Subcutaneous abdominal adipose tissue (tissue), 5 donors: ENCODE data around the gene MIF4GD.

ENCODE experiments used
- H3K27ac ChIP-seq: one replicate; pipeline ENCODE4 v1.7.0; 2013; ENCODE audit warnings: low read depth, mild to moderate bottlenecking, inconsistent platforms, low read length, moderate library complexity
- H3K27me3 ChIP-seq, 5 donors: one replicate each; pipeline ENCODE4 v1.7.0; 2013; ENCODE audit warnings: low read length in 5 of 5, inconsistent platforms in 1 of 5; ENCODE audit not compliant: control insufficient read depth in 5 of 5, insufficient read depth in 4 of 5
- H3K36me3 ChIP-seq, 5 donors: one replicate each; pipeline ENCODE4 v1.7.0; 2013; ENCODE audit warnings: low read length in 5 of 5; ENCODE audit not compliant: control insufficient read depth in 5 of 5, insufficient read depth in 5 of 5
- H3K4me1 ChIP-seq, 5 donors: one replicate each; pipeline ENCODE4 v1.7.0; 2013; ENCODE audit warnings: low read length in 5 of 5, mild to moderate bottlenecking in 3 of 5, moderate library complexity in 1 of 5; ENCODE audit not compliant: control insufficient read depth in 5 of 5, insufficient read depth in 5 of 5
- H3K4me3 ChIP-seq, 5 donors: one replicate each; pipeline ENCODE4 v1.7.0; 2013; ENCODE audit warnings: low read length in 5 of 5, low read depth in 1 of 5
- H3K9ac ChIP-seq, 5 donors: one replicate each; pipeline ENCODE4 v1.7.0; 2013; ENCODE audit warnings: low read length in 5 of 5, mild to moderate bottlenecking in 4 of 5, moderate library complexity in 3 of 5
- H3K9me3 ChIP-seq, 5 donors: one replicate each; pipeline ENCODE4 v1.7.0; 2013; ENCODE audit warnings: low read length in 5 of 5; ENCODE audit not compliant: control insufficient read depth in 5 of 5
- donor health status: healthy.
- donor health status: healthy.
- donor health status: healthy.
- donor health status: healthy.
- donor health status: healthy.

MIF4GD gene

DNA sequence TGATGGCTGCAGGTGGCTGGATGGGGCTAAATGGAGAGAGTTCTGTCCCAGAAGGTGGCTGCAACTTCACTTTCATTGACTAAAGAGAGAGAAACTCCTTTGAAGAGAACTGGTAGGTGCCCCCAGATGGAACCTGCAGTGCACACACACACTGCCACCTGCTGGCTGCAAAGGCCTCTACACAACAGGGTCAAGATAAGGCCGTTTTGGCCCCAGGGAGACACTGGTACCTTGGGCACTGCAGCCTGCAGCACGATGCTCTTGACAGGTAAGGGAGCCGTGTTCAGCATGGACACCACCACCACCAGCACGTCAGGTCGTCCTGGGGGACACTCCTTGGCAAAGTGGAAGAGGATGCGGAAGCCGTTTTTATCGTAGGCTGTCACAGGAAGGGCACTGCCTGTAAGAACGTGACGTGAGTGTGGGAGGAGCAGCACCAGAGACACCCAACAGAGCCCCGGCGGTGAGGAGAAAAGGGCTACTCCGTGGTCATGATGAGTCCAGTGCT is 32.3 kb downstream of the MIF4GD start:
- H3K36me3 ChIP-seq: peaks cover 10 to 97% (median 95%) of the 10 kb centered on the region in 5 donors
- H3K4me1 ChIP-seq: peaks cover 2 to 26% (median 21%) of the 10 kb centered on the region in 5 donors
- no peaks in the 10 kb centered on the region for H3K9me3 ChIP-seq
- no peak overlapping the region for H3K27ac ChIP-seq
- H3K9ac ChIP-seq: no peak overlapping the region
- H3K4me3 ChIP-seq: peak overlapping the region in 1 of 5 donors; percentile 17
- H3K27me3 ChIP-seq: no peaks in the 10 kb centered on the region

DNA sequence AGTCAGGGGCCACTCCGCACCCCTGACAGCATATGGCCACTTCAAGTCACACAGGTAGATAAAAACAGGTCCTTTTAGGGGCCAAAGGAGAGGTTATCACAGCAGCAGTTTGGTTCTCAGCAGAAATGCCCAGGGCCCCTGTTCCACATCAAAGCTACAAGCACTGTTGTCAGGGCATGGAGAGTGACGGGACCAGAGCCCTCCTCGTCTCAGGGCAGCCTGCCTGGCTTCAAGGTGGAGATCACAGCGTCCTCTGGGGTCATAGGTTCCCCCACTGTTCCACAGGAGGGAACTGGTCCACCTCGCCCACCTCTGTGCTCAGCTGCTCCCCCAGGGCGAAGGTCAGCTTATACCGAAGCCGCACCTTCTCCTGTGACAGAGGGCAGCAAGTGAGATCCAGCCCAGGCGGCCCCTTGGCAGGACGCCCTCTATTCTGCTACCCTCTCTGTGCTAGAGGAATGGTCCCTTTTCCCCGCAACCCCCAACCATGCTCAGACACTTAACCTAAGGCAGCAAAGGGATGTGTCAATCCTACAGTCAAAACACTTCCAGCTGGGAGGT is 32.9 kb downstream of the MIF4GD start:
- H3K4me1 ChIP-seq: peaks cover 2 to 26% (median 21%) of the 10 kb centered on the region in 5 donors
- no peaks in the 10 kb centered on the region for H3K9me3 ChIP-seq
- H3K36me3 ChIP-seq: peaks cover 10 to 91% (median 89%) of the 10 kb centered on the region in 5 donors
- no peaks in the 10 kb centered on the region for H3K27me3 ChIP-seq
- no peak overlapping the region for H3K27ac ChIP-seq
- no peak overlapping the region for H3K9ac ChIP-seq
- no peak overlapping the region for H3K4me3 ChIP-seq

DNA sequence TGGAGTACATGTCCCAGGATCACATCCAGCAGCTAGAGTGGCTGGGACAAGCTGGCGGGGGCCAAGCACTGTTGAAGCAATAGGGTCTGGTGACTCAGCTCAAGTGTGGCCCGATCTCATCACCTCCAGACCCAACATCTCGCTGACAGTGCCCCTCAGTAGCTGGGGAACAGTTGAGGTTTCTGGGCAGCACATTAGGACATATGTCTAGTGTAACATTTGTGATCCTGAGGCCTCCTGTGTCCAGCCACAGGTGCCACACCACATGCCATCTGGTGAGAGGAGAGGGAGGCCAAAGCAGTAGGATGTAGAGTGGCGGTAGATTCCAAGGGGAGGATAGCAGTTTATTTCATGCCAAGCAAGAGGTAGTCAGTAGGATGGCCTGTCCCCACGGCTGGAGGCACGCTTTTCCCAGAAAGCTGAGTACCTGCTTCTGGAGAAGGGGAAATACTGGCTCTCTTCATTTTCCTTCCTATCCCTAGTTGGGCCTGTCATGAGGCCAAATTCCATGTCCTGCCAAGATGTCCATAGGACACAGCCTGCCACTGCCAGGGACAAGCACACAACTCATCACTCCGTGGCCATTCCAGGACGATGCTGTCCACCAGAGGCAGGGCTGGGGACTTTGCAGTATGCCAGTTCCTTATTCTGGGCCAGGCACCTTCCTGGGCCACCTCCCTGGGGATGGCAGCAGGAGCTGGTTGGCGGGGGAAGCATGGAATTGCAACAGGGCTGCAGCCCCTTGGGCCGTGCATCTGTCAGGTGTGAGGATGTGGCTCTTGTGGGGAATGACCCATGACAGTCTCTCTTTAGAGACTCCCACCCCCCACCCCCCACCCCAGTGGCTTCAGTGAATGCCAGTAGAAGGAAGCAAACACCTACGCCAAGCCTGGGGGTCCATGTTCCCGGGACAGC is 33.7 kb downstream of the MIF4GD start:
- Histone ChIP-seq H3K9me3 (no peaks in the 10 kb centered on the region), H3K36me3 (peaks cover 11 to 91% (median 89%) of the 10 kb centered on the region in 5 donors), H3K27ac (peak overlapping the region; percentile 1), H3K9ac (no peak overlapping the region), H3K4me1 (peaks cover 2 to 23% (median 21%) of the 10 kb centered on the region in 5 donors), H3K27me3 (no peaks in the 10 kb centered on the region), H3K4me3 (no peak overlapping the region)

GRCh38 chr17:75232786-75233185 is 38.2 kb downstream of the MIF4GD start:
- H3K9ac ChIP-seq: no peak overlapping the region
- H3K4me1 ChIP-seq: peaks cover 11 to 24% (median 23%) of the 10 kb centered on the region in 5 donors
- H3K4me3 ChIP-seq: no peak overlapping the region
- H3K9me3 ChIP-seq: no peaks in the 10 kb centered on the region
- H3K36me3 ChIP-seq: peaks cover 13 to 84% (median 80%) of the 10 kb centered on the region in 5 donors
- no peaks in the 10 kb centered on the region for H3K27me3 ChIP-seq
- no peak overlapping the region for H3K27ac ChIP-seq

DNA sequence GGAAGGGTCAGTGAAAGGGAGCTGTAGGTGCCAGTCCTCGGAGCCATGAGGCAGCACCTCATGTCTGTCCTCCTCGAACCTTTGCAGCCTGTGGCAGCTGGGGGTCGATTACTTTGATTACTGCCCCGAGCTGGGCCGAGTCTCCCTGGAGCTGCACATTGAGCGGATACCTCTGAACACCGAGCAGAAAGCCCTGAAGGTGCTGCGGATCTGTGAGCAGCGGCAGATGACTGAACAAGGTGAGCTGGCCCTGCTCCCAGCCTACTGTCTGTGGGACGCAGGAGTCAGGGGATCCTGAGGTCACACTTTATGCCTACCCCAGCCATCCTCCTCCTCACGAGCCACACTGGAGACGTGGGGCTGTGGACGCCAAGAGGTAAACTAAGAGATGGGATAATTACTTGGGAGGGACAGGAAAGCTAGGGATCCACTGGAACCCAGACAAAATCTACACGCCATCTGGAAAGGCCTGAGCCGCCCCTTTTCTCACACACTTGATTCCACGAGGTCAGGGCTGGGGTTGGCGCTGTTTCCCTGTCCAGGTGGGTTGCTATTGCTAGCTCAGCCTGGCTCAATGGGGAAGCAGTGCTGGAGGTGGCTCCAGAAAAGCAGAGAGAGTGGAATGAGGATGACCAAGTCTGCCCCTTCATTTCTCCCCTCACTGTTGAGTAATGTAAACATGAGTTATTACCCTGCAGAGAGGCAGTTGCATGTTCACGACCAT is 39.1 kb downstream of the MIF4GD start:
- H3K4me1 ChIP-seq: peaks cover 11 to 24% (median 21%) of the 10 kb centered on the region in 5 donors
- no peak overlapping the region for H3K27ac ChIP-seq
- no peak overlapping the region for H3K4me3 ChIP-seq
- H3K36me3 ChIP-seq: peaks cover 13 to 79% (median 73%) of the 10 kb centered on the region in 5 donors
- H3K9ac ChIP-seq: no peak overlapping the region
- no peaks in the 10 kb centered on the region for H3K9me3 ChIP-seq
- no peaks in the 10 kb centered on the region for H3K27me3 ChIP-seq

DNA sequence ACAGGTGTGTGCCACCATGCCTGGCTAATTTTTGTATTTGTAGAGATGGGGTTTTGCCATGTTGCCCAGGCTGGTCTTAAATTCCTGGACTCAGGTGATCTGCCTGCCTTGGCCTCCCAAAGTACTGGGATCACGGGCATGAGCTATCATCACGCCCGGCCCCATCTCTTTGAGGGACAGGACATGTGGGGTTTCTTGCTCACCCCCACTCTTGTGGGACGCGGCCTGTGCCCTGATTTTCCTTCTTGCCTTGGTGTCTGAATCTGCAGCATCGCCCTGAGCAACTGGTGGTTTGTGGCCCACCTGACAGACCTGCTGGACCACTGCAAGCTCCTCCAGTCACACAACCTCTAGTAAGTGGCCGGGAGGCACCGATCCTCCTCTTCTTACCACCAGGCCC is 40.0 kb downstream of the MIF4GD start:
- peaks cover 11 to 24% (median 21%) of the 10 kb centered on the region in 5 donors for H3K4me1 ChIP-seq
- H3K27ac ChIP-seq: no peak overlapping the region
- no peaks in the 10 kb centered on the region for H3K9me3 ChIP-seq
- no peak overlapping the region for H3K4me3 ChIP-seq
- no peak overlapping the region for H3K9ac ChIP-seq
- H3K36me3 ChIP-seq: peaks cover 8 to 79% (median 73%) of the 10 kb centered on the region in 5 donors
- H3K27me3 ChIP-seq: no peaks in the 10 kb centered on the region

DNA sequence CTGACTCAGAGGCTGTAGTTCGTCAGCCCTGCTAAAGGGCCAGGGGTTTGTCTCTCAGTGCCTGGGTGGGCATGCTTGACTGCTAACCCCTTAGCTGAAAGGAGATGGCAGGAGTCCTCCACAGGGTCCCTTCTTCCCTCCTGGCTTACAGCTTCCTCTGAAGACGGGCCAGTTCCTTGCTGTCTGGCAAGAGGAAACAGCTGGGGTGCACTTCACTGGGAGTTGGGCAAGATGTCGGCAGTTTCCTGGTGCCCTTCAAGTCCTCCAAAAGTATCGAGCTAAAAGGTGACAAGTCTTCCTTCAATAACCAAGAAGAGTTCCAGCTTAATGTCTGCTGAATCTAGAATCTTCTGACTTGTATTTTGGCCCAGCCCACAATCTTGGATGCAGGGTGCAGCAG is 42.2 kb downstream of the MIF4GD start:
- no peak overlapping the region for H3K9ac ChIP-seq
- no peaks in the 10 kb centered on the region for H3K27me3 ChIP-seq
- H3K4me3 ChIP-seq: no peak overlapping the region
- no peaks in the 10 kb centered on the region for H3K9me3 ChIP-seq
- peaks cover 5 to 77% (median 69%) of the 10 kb centered on the region in 5 donors for H3K36me3 ChIP-seq
- peak overlapping the region; percentile 46 for H3K27ac ChIP-seq
- H3K4me1 ChIP-seq: peaks cover 11 to 24% (median 21%) of the 10 kb centered on the region in 5 donors

- no peak overlapping the region for H3K4me3 ChIP-seq
- no peaks in the 10 kb centered on the region for H3K27me3 ChIP-seq
- H3K4me1 ChIP-seq: peaks cover 11 to 24% (median 21%) of the 10 kb centered on the region in 5 donors
- H3K9me3 ChIP-seq: no peaks in the 10 kb centered on the region
- peaks cover 5 to 82% (median 69%) of the 10 kb centered on the region in 5 donors for H3K36me3 ChIP-seq
- peak overlapping the region; percentile 46 for H3K27ac ChIP-seq
- H3K9ac ChIP-seq: no peak overlapping the region
Observed at GRCh38 chr17:75228305-75228704, 42.7 kb downstream of the MIF4GD start.

- Histone ChIP-seq H3K27me3 (no peaks in the 10 kb centered on the region), H3K27ac (no peak overlapping the region), H3K36me3 (peaks cover 8 to 83% (median 68%) of the 10 kb centered on the region in 5 donors), H3K9me3 (no peaks in the 10 kb centered on the region), H3K4me3 (no peak overlapping the region), H3K4me1 (peaks cover 11 to 24% (median 21%) of the 10 kb centered on the region in 5 donors), H3K9ac (no peak overlapping the region)
Observed at GRCh38 chr17:75227729-75228128, 43.3 kb downstream of the MIF4GD start.
